KOPT-K1 (cell line): ENCODE results near the gene MAN1A1.

Experiments used
- H3K27ac ChIP-seq: fragments of 200-600 bp; sonication (generic); 2 replicates; pipeline ENCODE4 v1.5.1; 2016; ENCODE audit warnings: antibody characterized with exemption, mild to moderate bottlenecking, low read depth, low read length; ENCODE audit not compliant: poor library complexity, severe bottlenecking
- H3K36me3 ChIP-seq: fragments of 200-600 bp; sonication (generic); 2 replicates; pipeline ENCODE4 v1.5.1; 2017; ENCODE audit warnings: antibody characterized with exemption, mild to moderate bottlenecking, low read length, moderate library complexity; ENCODE audit not compliant: insufficient read depth
- H3K9me3 ChIP-seq: fragments of 200-600 bp; sonication (generic); 2 replicates; pipeline ENCODE4 v1.5.1; 2017; ENCODE audit warnings: antibody characterized with exemption, low read length, mild to moderate bottlenecking; ENCODE audit not compliant: insufficient read depth, poor library complexity, severe bottlenecking

The MAN1A1 gene

GRCh38 chr6:119133400-119133799, 216.2 kb downstream of the MAN1A1 start:
- Histone ChIP-seq H3K36me3 (no peaks in the 10 kb centered on the region), H3K9me3 (no peaks in the 10 kb centered on the region), H3K27ac (no peak overlapping the region)

- Histone ChIP-seq H3K27ac (no peak overlapping the region), H3K36me3 (no peaks in the 10 kb centered on the region), H3K9me3 (no peaks in the 10 kb centered on the region)
Observed at GRCh38 chr6:119132261-119132981, 217.1 kb downstream of the MAN1A1 start.

GRCh38 chr6:119129968-119130484, 219.5 kb downstream of the MAN1A1 start:
- H3K27ac ChIP-seq, result no peak overlapping the region
- H3K36me3 ChIP-seq, result no peaks in the 10 kb centered on the region
- no peaks in the 10 kb centered on the region for H3K9me3 ChIP-seq

GRCh38 chr6:119129148-119129967, 220.2 kb downstream of the MAN1A1 start:
- Histone ChIP-seq H3K36me3 (no peaks in the 10 kb centered on the region), H3K27ac (no peak overlapping the region), H3K9me3 (no peaks in the 10 kb centered on the region)

GRCh38 chr6:119128252-119128912, 221.2 kb downstream of the MAN1A1 start:
- no peaks in the 10 kb centered on the region for H3K36me3 ChIP-seq
- H3K9me3 ChIP-seq, result no peaks in the 10 kb centered on the region
- no peak overlapping the region for H3K27ac ChIP-seq

- H3K36me3 ChIP-seq, result no peaks in the 10 kb centered on the region
Observed at GRCh38 chr6:119127627-119128026, 221.9 kb downstream of the MAN1A1 start.

More at GRCh38 chr6:119127627-119128026, 221.9 kb downstream of the MAN1A1 start:
- H3K9me3 ChIP-seq, result no peaks in the 10 kb centered on the region
- no peak overlapping the region for H3K27ac ChIP-seq
